ENCODE results near the gene WIF1.

DNA sequence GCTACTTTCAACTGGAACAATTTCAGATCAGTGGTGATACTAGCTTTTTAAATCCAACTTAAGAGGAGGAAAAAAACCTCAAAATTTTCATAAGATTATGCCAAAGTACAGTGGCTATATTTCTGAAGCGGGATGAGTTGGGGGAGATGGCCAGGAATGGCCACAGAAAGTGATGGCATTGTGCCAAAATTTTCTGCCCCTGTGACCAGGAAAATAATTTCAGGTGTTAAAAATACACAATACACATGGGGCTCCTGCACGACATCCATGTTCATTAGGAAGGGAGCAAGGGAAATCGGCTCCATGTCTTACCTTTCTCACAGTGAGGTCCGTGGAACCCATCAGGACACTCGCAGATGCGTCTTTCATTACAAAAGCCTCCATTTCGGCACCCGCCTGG lies 53.7 kb downstream of the WIF1 start:
- TF ChIP-seq, protein P1, sequence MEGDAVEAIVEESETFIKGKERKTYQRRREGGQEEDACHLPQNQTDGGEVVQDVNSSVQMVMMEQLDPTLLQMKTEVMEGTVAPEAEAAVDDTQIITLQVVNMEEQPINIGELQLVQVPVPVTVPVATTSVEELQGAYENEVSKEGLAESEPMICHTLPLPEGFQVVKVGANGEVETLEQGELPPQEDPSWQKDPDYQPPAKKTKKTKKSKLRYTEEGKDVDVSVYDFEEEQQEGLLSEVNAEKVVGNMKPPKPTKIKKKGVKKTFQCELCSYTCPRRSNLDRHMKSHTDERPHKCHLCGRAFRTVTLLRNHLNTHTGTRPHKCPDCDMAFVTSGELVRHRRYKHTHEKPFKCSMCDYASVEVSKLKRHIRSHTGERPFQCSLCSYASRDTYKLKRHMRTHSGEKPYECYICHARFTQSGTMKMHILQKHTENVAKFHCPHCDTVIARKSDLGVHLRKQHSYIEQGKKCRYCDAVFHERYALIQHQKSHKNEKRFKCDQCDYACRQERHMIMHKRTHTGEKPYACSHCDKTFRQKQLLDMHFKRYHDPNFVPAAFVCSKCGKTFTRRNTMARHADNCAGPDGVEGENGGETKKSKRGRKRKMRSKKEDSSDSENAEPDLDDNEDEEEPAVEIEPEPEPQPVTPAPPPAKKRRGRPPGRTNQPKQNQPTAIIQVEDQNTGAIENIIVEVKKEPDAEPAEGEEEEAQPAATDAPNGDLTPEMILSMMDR (IDR thresholded peaks at IDR 0.05), result no peak
- TF ChIP-seq EZH2 (IDR thresholded peaks at IDR 0.05) (no peak), EZH2phosphoT487 (IDR thresholded peaks at IDR 0.05) (no peak)
